ENCODE results near the gene LYPD6B.

DNA sequence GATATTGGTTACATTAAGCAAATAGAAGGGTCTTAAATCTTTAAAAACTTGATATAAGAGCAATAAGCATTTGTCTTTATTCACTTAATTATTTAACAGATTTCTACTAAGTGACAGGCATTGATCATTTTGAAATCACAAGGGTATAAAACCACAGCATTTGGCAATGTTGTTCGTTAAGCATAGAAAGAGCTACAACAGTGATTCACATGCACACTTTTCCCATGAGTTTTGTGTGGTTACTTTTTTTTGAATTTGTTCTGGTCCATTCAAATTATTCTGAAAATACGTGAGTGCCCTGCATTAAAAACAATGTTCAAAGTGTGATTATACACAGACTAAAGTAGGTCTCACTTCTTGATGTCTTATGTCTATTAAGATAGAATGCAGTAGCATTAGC is 52.2 kb downstream of the LYPD6B start:
- TF ChIP-seq, protein P1, sequence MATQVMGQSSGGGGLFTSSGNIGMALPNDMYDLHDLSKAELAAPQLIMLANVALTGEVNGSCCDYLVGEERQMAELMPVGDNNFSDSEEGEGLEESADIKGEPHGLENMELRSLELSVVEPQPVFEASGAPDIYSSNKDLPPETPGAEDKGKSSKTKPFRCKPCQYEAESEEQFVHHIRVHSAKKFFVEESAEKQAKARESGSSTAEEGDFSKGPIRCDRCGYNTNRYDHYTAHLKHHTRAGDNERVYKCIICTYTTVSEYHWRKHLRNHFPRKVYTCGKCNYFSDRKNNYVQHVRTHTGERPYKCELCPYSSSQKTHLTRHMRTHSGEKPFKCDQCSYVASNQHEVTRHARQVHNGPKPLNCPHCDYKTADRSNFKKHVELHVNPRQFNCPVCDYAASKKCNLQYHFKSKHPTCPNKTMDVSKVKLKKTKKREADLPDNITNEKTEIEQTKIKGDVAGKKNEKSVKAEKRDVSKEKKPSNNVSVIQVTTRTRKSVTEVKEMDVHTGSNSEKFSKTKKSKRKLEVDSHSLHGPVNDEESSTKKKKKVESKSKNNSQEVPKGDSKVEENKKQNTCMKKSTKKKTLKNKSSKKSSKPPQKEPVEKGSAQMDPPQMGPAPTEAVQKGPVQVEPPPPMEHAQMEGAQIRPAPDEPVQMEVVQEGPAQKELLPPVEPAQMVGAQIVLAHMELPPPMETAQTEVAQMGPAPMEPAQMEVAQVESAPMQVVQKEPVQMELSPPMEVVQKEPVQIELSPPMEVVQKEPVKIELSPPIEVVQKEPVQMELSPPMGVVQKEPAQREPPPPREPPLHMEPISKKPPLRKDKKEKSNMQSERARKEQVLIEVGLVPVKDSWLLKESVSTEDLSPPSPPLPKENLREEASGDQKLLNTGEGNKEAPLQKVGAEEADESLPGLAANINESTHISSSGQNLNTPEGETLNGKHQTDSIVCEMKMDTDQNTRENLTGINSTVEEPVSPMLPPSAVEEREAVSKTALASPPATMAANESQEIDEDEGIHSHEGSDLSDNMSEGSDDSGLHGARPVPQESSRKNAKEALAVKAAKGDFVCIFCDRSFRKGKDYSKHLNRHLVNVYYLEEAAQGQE (IDR thresholded peaks at IDR 0.05; ENCODE audit: unreplicated experiment), result no peak
- TF ChIP-seq, protein P2, sequence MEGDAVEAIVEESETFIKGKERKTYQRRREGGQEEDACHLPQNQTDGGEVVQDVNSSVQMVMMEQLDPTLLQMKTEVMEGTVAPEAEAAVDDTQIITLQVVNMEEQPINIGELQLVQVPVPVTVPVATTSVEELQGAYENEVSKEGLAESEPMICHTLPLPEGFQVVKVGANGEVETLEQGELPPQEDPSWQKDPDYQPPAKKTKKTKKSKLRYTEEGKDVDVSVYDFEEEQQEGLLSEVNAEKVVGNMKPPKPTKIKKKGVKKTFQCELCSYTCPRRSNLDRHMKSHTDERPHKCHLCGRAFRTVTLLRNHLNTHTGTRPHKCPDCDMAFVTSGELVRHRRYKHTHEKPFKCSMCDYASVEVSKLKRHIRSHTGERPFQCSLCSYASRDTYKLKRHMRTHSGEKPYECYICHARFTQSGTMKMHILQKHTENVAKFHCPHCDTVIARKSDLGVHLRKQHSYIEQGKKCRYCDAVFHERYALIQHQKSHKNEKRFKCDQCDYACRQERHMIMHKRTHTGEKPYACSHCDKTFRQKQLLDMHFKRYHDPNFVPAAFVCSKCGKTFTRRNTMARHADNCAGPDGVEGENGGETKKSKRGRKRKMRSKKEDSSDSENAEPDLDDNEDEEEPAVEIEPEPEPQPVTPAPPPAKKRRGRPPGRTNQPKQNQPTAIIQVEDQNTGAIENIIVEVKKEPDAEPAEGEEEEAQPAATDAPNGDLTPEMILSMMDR (conservative IDR thresholded peaks at IDR 0.05; ENCODE audit: low read depth in 2 of 2), result no peak
- TF ChIP-seq POLR2AphosphoS5 (IDR thresholded peaks at IDR 0.05; ENCODE audit: low read depth), result no peak
- TF ChIP-seq EZH2 (IDR thresholded peaks at IDR 0.05; ENCODE audit: low read depth, unreplicated experiment), result no peak
- TF ChIP-seq STAT1 (IDR thresholded peaks at IDR 0.05; ENCODE audit: unreplicated experiment), result no peak
- no peak for TF ChIP-seq JUNB (IDR thresholded peaks at IDR 0.05; ENCODE audit: unreplicated experiment)
- no peak for TF ChIP-seq EZH2phosphoT487 (IDR thresholded peaks at IDR 0.05; ENCODE audit: unreplicated experiment)
